Liver (tissue), 9 donors: ENCODE measurements around the gene ATG5. TPM values are rescaled to one million over a fixed set of nuclear protein-coding genes. Genes with fewer than 3 reads are reported as not detected.

Experiments used
- DNase-seq: peaks from one replicate; pipeline ENCODE4 v3.0.0-alpha.2; 2017; ENCODE audit warnings: low spot score
- H3K27ac ChIP-seq, 2 donors: one replicate each; pipeline ENCODE4 v1.7.0; 2013; ENCODE audit warnings: inconsistent platforms in 2 of 2, low read length in 2 of 2, control low read depth in 1 of 2, low read depth in 1 of 2, mild to moderate bottlenecking in 1 of 2
- H3K27me3 ChIP-seq, 4 donors: one replicate each; pipeline versions ENCODE4 v1.6.1 to v1.7.0; 2013; ENCODE audit warnings: low read length in 3 of 4, inconsistent platforms in 1 of 4, mild to moderate bottlenecking in 1 of 4, moderate library complexity in 1 of 4; ENCODE audit not compliant: control insufficient read depth in 4 of 4, insufficient read depth in 4 of 4
- H3K36me3 ChIP-seq, 4 donors: one replicate each; pipeline versions ENCODE4 v1.6.1 to v1.7.0; 2013; ENCODE audit warnings: low read length in 3 of 4, mild to moderate bottlenecking in 3 of 4, low read depth in 1 of 4, moderate library complexity in 1 of 4; ENCODE audit not compliant: control insufficient read depth in 4 of 4, insufficient read depth in 3 of 4
- H3K4me1 ChIP-seq, 4 donors: one replicate each; pipeline versions ENCODE4 v1.6.1 to v1.7.0; 2013; ENCODE audit warnings: low read length in 3 of 4, mild to moderate bottlenecking in 3 of 4, moderate library complexity in 1 of 4; ENCODE audit not compliant: control insufficient read depth in 4 of 4, insufficient read depth in 4 of 4
- H3K4me3 ChIP-seq, 3 donors: one replicate each; pipeline versions ENCODE4 v1.6.1 to v1.7.0; 2013; ENCODE audit warnings: low read length in 3 of 3, control low read depth in 1 of 3, low read depth in 1 of 3, mild to moderate bottlenecking in 1 of 3
- H3K9ac ChIP-seq, 2 donors: one replicate each; pipeline ENCODE4 v1.7.0; 2013; ENCODE audit warnings: low read length in 2 of 2, mild to moderate bottlenecking in 2 of 2, moderate library complexity in 2 of 2, control low read depth in 1 of 2, low read depth in 1 of 2
- H3K9me3 ChIP-seq, 4 donors: one replicate each; pipeline versions ENCODE4 v1.6.1 to v1.7.0; 2013; ENCODE audit warnings: low read length in 3 of 4; ENCODE audit not compliant: control insufficient read depth in 4 of 4
- EGR1 ChIP-seq, 2 donors: IDR thresholded peaks; 2 replicates each; pipeline ENCODE4 v1.6.1; 2016 to 2018; ENCODE audit warnings: antibody characterized with exemption in 2 of 2, low read depth in 2 of 2
- FOXA1 ChIP-seq: IDR thresholded peaks from 2 replicates; pipeline ENCODE4 v1.6.1; 2016; ENCODE audit warnings: antibody characterized with exemption
- FOXA2 ChIP-seq: IDR thresholded peaks from 2 replicates; pipeline ENCODE4 v1.6.1; 2016; ENCODE audit warnings: antibody characterized with exemption
- GABPA ChIP-seq, 2 donors: IDR thresholded peaks in 1 of 2; conservative IDR thresholded peaks in 1 of 2; 2 replicates each; pipeline ENCODE4 v1.6.1; 2016; ENCODE audit warnings: antibody characterized with exemption in 2 of 2, mild to moderate bottlenecking in 1 of 2, moderate library complexity in 1 of 2
- HNF4A ChIP-seq, 2 donors: conservative IDR thresholded peaks; 2 replicates each; pipeline ENCODE4 v1.6.1; 2016; ENCODE audit warnings: antibody characterized with exemption in 2 of 2, mild to moderate bottlenecking in 2 of 2
- HNF4G ChIP-seq: IDR thresholded peaks from 2 replicates; pipeline ENCODE4 v1.6.1; 2016; ENCODE audit warnings: antibody characterized with exemption
- JUND ChIP-seq, 2 donors: IDR thresholded peaks; 2 replicates each; pipeline ENCODE4 v1.6.1; 2016; ENCODE audit warnings: antibody characterized with exemption in 2 of 2
- RAD21 ChIP-seq, 2 donors: IDR thresholded peaks; 2 replicates each; pipeline ENCODE4 v1.6.1; 2016; ENCODE audit warnings: antibody characterized with exemption in 2 of 2, mild to moderate bottlenecking in 2 of 2
- RXRA ChIP-seq, 2 donors: IDR thresholded peaks; 2 replicates each; pipeline ENCODE4 v1.6.1; 2017 to 2018; ENCODE audit warnings: antibody characterized with exemption in 2 of 2, mild to moderate bottlenecking in 1 of 2
- TAF1 ChIP-seq: conservative IDR thresholded peaks from 2 replicates; pipeline ENCODE4 v1.6.1; 2016; ENCODE audit warnings: antibody characterized with exemption, mild to moderate bottlenecking
- YY1 ChIP-seq: IDR thresholded peaks from 2 replicates; pipeline ENCODE4 v1.6.1; 2016; ENCODE audit warnings: antibody characterized with exemption, mild to moderate bottlenecking
- WGBS: extraction: QIAGEN DNeasy Blood & Tissue Kit; methylation state at CpG from one replicate; pipeline ENCODE4 v1.1.7; 2013; 5-methylcytosine and 5-hydroxymethylcytosine counted together
- polyA plus RNA-seq, 2 donors: library from polyadenylated mRNA; stranded (reverse) in 1 of 2; unstranded in 1 of 2; fragments of 200-250 nt in 1 of 2; fragments of >200 nt in 1 of 2; fragmentation: Nextera tagmentation in 1 of 2; extraction: Ambion mirVana in 1 of 2; gene quantifications; one replicate each; pipeline versions ENCODE4 v1.2.1 to v1.2.3, GENCODE V29; 2013 to 2015
- total RNA-seq, 2 donors: library from RNA; depleted of rRNA; stranded (reverse); fragments of >200 nt; gene quantifications; one replicate each; pipeline ENCODE4 v1.2.3, GENCODE V29; 2014
- TF ChIP-seq, protein P1 (sequence below): IDR thresholded peaks from 2 replicates; pipeline ENCODE4 v1.6.1; 2016; ENCODE audit warnings: antibody characterized with exemption
- TF ChIP-seq, protein P2 (sequence below): fragments of 150-350 bp; IDR thresholded peaks from 2 replicates; pipeline ENCODE4 v1.5.1; 2017; ENCODE audit warnings: improper control_type of control experiment, low read depth, low read length; ENCODE audit not compliant: missing input control
- TF ChIP-seq, protein P3 (sequence below): IDR thresholded peaks from 2 replicates; pipeline ENCODE4 v1.6.1; 2016; ENCODE audit warnings: antibody characterized with exemption, mild to moderate bottlenecking
- TF ChIP-seq, protein P4 (sequence below): IDR thresholded peaks from 2 replicates; pipeline ENCODE4 v1.6.1; 2016; ENCODE audit warnings: antibody characterized with exemption
- TF ChIP-seq, protein P5 (sequence below): IDR thresholded peaks from 2 replicates; pipeline ENCODE4 v1.6.1; 2016; ENCODE audit warnings: antibody characterized with exemption
- donor health status: healthy.
- donor health status: healthy.
- donor health status: healthy.
- donor health status: healthy.
- donor health status: healthy.

ATG5 gene
- total and polyA plus RNA-seq, 4 donors = 10.0 to 25.7 (median 19.7) TPM

DNA sequence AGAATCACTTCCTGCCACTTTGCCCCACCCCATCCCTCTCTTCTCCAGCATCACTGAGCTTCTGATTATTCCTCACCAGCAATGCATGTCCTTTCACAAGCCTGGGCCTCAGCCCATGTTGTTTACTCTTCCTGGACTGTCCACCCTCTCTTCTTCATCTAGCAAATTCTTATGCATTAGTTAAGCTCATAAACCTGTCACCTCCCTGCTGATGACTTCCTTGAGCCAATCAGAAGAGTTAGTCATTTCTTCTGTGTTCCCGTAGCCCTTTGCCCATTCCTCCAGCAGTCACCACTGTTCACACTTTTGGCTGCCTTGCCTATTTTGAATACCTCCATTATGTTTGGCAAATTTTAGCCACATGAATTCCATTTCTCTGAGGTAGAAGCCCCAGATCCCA, 30.8 kb upstream of the ATG5 start:
- no peak for DNase-seq
- Histone ChIP-seq H3K4me3 (no peak overlapping the region), H3K27ac (no peak overlapping the region), H3K9ac (no peak overlapping the region), H3K9me3 (peaks cover 0 to 1% (median 0%) of the 10 kb centered on the region in 4 donors), H3K4me1 (peaks cover 6 to 13% (median 10%) of the 10 kb centered on the region in 4 donors), H3K36me3 (no peaks in the 10 kb centered on the region), H3K27me3 (peaks cover 0 to 9% (median 2%) of the 10 kb centered on the region in 4 donors)
- WGBS = 87% methylated on average over 1 of the region's 1 CpG
- TF ChIP-seq, protein P1, sequence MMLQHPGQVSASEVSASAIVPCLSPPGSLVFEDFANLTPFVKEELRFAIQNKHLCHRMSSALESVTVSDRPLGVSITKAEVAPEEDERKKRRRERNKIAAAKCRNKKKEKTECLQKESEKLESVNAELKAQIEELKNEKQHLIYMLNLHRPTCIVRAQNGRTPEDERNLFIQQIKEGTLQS = no peak
- no peak for TF ChIP-seq HNF4A (conservative IDR thresholded peaks at IDR 0.05)
- no peak for TF ChIP-seq HNF4G
- no peak for TF ChIP-seq JUND (IDR thresholded peaks at IDR 0.05)
- no peak for TF ChIP-seq GABPA (IDR thresholded peaks at IDR 0.05 in 1 of 2, conservative IDR thresholded peaks at IDR 0.05 in 1 of 2)
- TF ChIP-seq RXRA (IDR thresholded peaks at IDR 0.05) = no peak
- TF ChIP-seq, protein P2, sequence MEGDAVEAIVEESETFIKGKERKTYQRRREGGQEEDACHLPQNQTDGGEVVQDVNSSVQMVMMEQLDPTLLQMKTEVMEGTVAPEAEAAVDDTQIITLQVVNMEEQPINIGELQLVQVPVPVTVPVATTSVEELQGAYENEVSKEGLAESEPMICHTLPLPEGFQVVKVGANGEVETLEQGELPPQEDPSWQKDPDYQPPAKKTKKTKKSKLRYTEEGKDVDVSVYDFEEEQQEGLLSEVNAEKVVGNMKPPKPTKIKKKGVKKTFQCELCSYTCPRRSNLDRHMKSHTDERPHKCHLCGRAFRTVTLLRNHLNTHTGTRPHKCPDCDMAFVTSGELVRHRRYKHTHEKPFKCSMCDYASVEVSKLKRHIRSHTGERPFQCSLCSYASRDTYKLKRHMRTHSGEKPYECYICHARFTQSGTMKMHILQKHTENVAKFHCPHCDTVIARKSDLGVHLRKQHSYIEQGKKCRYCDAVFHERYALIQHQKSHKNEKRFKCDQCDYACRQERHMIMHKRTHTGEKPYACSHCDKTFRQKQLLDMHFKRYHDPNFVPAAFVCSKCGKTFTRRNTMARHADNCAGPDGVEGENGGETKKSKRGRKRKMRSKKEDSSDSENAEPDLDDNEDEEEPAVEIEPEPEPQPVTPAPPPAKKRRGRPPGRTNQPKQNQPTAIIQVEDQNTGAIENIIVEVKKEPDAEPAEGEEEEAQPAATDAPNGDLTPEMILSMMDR = no peak
- TF ChIP-seq, protein P3, sequence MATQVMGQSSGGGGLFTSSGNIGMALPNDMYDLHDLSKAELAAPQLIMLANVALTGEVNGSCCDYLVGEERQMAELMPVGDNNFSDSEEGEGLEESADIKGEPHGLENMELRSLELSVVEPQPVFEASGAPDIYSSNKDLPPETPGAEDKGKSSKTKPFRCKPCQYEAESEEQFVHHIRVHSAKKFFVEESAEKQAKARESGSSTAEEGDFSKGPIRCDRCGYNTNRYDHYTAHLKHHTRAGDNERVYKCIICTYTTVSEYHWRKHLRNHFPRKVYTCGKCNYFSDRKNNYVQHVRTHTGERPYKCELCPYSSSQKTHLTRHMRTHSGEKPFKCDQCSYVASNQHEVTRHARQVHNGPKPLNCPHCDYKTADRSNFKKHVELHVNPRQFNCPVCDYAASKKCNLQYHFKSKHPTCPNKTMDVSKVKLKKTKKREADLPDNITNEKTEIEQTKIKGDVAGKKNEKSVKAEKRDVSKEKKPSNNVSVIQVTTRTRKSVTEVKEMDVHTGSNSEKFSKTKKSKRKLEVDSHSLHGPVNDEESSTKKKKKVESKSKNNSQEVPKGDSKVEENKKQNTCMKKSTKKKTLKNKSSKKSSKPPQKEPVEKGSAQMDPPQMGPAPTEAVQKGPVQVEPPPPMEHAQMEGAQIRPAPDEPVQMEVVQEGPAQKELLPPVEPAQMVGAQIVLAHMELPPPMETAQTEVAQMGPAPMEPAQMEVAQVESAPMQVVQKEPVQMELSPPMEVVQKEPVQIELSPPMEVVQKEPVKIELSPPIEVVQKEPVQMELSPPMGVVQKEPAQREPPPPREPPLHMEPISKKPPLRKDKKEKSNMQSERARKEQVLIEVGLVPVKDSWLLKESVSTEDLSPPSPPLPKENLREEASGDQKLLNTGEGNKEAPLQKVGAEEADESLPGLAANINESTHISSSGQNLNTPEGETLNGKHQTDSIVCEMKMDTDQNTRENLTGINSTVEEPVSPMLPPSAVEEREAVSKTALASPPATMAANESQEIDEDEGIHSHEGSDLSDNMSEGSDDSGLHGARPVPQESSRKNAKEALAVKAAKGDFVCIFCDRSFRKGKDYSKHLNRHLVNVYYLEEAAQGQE = no peak
- TF ChIP-seq TAF1 = no peak
- TF ChIP-seq, protein P4, sequence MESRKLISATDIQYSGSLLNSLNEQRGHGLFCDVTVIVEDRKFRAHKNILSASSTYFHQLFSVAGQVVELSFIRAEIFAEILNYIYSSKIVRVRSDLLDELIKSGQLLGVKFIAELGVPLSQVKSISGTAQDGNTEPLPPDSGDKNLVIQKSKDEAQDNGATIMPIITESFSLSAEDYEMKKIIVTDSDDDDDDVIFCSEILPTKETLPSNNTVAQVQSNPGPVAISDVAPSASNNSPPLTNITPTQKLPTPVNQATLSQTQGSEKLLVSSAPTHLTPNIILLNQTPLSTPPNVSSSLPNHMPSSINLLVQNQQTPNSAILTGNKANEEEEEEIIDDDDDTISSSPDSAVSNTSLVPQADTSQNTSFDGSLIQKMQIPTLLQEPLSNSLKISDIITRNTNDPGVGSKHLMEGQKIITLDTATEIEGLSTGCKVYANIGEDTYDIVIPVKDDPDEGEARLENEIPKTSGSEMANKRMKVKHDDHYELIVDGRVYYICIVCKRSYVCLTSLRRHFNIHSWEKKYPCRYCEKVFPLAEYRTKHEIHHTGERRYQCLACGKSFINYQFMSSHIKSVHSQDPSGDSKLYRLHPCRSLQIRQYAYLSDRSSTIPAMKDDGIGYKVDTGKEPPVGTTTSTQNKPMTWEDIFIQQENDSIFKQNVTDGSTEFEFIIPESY = no peak
- TF ChIP-seq, protein P5, sequence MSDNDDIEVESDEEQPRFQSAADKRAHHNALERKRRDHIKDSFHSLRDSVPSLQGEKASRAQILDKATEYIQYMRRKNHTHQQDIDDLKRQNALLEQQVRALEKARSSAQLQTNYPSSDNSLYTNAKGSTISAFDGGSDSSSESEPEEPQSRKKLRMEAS = no peak
- TF ChIP-seq RAD21 (IDR thresholded peaks at IDR 0.05) = no peak

DNA sequence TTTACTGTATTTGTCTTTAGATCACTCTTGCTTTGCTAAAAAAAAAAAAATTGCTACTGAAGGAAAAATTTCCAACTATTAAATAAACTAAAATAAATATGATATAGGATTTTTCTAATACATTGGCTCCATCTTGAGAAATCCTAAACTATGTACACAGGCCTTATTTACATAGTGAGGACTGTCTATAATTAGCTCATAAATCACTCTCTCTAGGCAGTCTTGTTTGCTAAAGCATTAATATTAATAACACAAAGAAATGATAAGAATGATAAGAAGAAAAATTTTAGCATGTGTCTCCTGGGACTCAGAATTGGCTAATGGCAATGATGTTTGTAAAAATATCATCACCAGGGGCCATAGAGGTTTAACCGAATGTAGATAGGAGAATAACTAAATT, 21.7 kb upstream of the ATG5 start:
- H3K27ac ChIP-seq = no peak overlapping the region
- no peak for DNase-seq
- WGBS = 85% methylated on average over 1 of the region's 1 CpG
- TF ChIP-seq, protein P1 = no peak
- TF ChIP-seq HNF4G (no peak), JUND (IDR thresholded peaks at IDR 0.05) (no peak), EGR1 (IDR thresholded peaks at IDR 0.05; ENCODE audit: low read depth in 2 of 2) (no peak), RAD21 (IDR thresholded peaks at IDR 0.05) (no peak), FOXA1 (no peak), RXRA (IDR thresholded peaks at IDR 0.05) (no peak), FOXA2 (no peak), YY1 (no peak)
- TF ChIP-seq, protein P4 = no peak
- TF ChIP-seq, protein P2 = no peak

More for the DNA sequence above, 21.7 kb upstream of the ATG5 start:
- Histone ChIP-seq H3K4me1 (no peaks in the 10 kb centered on the region), H3K9me3 (no peaks in the 10 kb centered on the region), H3K9ac (no peak overlapping the region), H3K27me3 (peaks cover 0 to 2% (median 0%) of the 10 kb centered on the region in 4 donors), H3K4me3 (no peak overlapping the region), H3K36me3 (no peaks in the 10 kb centered on the region)
